Neuronal stem cell (in vitro differentiated cells): ENCODE data around the gene SANBR.

Experiments used
- DNase-seq: peaks from one replicate; pipeline ENCODE4 v3.0.0-alpha.2; 2013; ENCODE audit warnings: low spot score
- H2AFZ ChIP-seq: one replicate; pipeline ENCODE4 v1.6.1; 2013; ENCODE audit warnings: mild to moderate bottlenecking, low read length, inconsistent platforms
- H2AK5ac ChIP-seq: 2 replicates; pipeline ENCODE4 v1.6.1; 2013; ENCODE audit warnings: low read depth, mild to moderate bottlenecking, inconsistent platforms, low read length, moderate library complexity, mixed read lengths
- H2BK120ac ChIP-seq: 2 replicates; pipeline ENCODE4 v1.6.1; 2013; ENCODE audit warnings: low read depth, mild to moderate bottlenecking, inconsistent platforms, low read length, moderate library complexity, mixed read lengths
- H2BK12ac ChIP-seq: one replicate; pipeline ENCODE4 v1.6.1; 2013; ENCODE audit warnings: low read length, inconsistent platforms
- H2BK15ac ChIP-seq: 2 replicates; pipeline ENCODE4 v1.6.1; 2013; ENCODE audit warnings: mild to moderate bottlenecking, low read length, inconsistent platforms, mixed read lengths
- H2BK5ac ChIP-seq: one replicate; pipeline ENCODE4 v1.6.1; 2013; ENCODE audit warnings: inconsistent platforms, mild to moderate bottlenecking, low read length, moderate library complexity
- H3K14ac ChIP-seq: one replicate; pipeline ENCODE4 v1.6.1; 2013; ENCODE audit warnings: low read length, inconsistent platforms
- H3K18ac ChIP-seq: 2 replicates; pipeline ENCODE4 v1.6.1; 2013; ENCODE audit warnings: low read length, inconsistent platforms
- H3K23ac ChIP-seq: 2 replicates; pipeline ENCODE4 v1.6.1; 2013; ENCODE audit warnings: low read depth, mild to moderate bottlenecking, mixed read lengths, low read length, inconsistent platforms; ENCODE audit not compliant: poor library complexity
- H3K27ac ChIP-seq: replicated peaks from 3 replicates; pipeline ENCODE4 v1.5.1; 2013; ENCODE audit warnings: low read length, inconsistent platforms
- H3K27me3 ChIP-seq, 3 experiments: 2 replicates each; pipeline ENCODE4 v1.6.1; 2013; ENCODE audit warnings: low read length in 3 of 3, mild to moderate bottlenecking in 2 of 3, inconsistent platforms in 1 of 3, low read depth in 1 of 3, mixed read lengths in 1 of 3, moderate library complexity in 1 of 3; ENCODE audit not compliant: control insufficient read depth in 3 of 3, insufficient read depth in 3 of 3
- H3K36me3 ChIP-seq, 2 donors: replicated peaks in 1 of 2; 2 replicates each; pipeline ENCODE4 v1.6.1; 2013; ENCODE audit warnings: low read length in 2 of 2; ENCODE audit not compliant: control insufficient read depth in 2 of 2, insufficient read depth in 2 of 2
- H3K4ac ChIP-seq: 2 replicates; pipeline ENCODE4 v1.6.1; 2013; ENCODE audit warnings: inconsistent platforms, mild to moderate bottlenecking, low read length, moderate library complexity
- H3K4me1 ChIP-seq, 2 donors: 1 replicate in 1 of 2; 2 replicates in 1 of 2; pipeline ENCODE4 v1.6.1; 2013; ENCODE audit warnings: low read length in 2 of 2, low read depth in 1 of 2; ENCODE audit not compliant: control insufficient read depth in 2 of 2, insufficient read depth in 1 of 2
- H3K4me2 ChIP-seq: one replicate; pipeline ENCODE4 v1.6.1; 2013; ENCODE audit warnings: mild to moderate bottlenecking, low read length, inconsistent platforms; ENCODE audit not compliant: insufficient read depth, poor library complexity, severe bottlenecking
- H3K4me3 ChIP-seq, 2 donors: 2 replicates each; pipeline ENCODE4 v1.5.1; 2013; ENCODE audit warnings: low read length in 2 of 2, mild to moderate bottlenecking in 2 of 2, inconsistent platforms in 1 of 2, moderate library complexity in 1 of 2
- H3K79me1 ChIP-seq: one replicate; pipeline ENCODE4 v1.6.1; 2013; ENCODE audit warnings: low read depth, mild to moderate bottlenecking, inconsistent platforms, low read length, moderate library complexity
- H3K9ac ChIP-seq: one replicate; pipeline ENCODE4 v1.6.1; 2013; ENCODE audit warnings: mild to moderate bottlenecking, low read depth, low read length, inconsistent platforms; ENCODE audit not compliant: poor library complexity
- H3K9me3 ChIP-seq, 2 donors: replicated peaks in 1 of 2; 2 replicates each; pipeline versions ENCODE3 to v1.6.1; 2013; ENCODE audit warnings: low read length in 2 of 2, mild to moderate bottlenecking in 2 of 2, inconsistent platforms in 1 of 2, low read depth in 1 of 2, mixed read lengths in 1 of 2, moderate library complexity in 1 of 2; ENCODE audit not compliant: control insufficient read depth in 2 of 2, insufficient read depth in 1 of 2
- H4K8ac ChIP-seq: one replicate; pipeline ENCODE4 v1.6.1; 2013; ENCODE audit warnings: low read depth, mild to moderate bottlenecking, inconsistent platforms, low read length, moderate library complexity
- H4K91ac ChIP-seq: one replicate; pipeline ENCODE4 v1.6.1; 2013; ENCODE audit warnings: low read length, low read depth, mild to moderate bottlenecking, inconsistent platforms; ENCODE audit not compliant: poor library complexity
- WGBS, 2 donors: extraction: QIAGEN DNeasy Blood & Tissue Kit; methylation state at CpG; one replicate each; pipeline ENCODE4 v1.1.7; 2013; ENCODE audit warnings: missing lambda C conversion rate in 2 of 2, mixed read lengths in 1 of 2; ENCODE audit not compliant: insufficient read length in 2 of 2, insufficient replicate concordance in 1 of 2; ENCODE audit errors: extremely low coverage in 2 of 2; 5-methylcytosine and 5-hydroxymethylcytosine counted together

Gene SANBR

GRCh38 chr2:61017003-61017555 lies 48.6 kb upstream of the SANBR start:
- peak overlapping the region; percentile 95 for H3K27ac ChIP-seq
- H2BK120ac ChIP-seq = no peak overlapping the region
- H2BK5ac ChIP-seq = peak overlapping the region; percentile 99
- peak overlapping the region; percentile 85 for H3K18ac ChIP-seq
- H3K4ac ChIP-seq = no peak overlapping the region
- peaks cover 4 to 18% of the 10 kb centered on the region in 2 donors for H3K36me3 ChIP-seq
- no peaks in the 10 kb centered on the region for H3K27me3 ChIP-seq
- H3K9me3 ChIP-seq = peaks cover 0 to under 1% of the 10 kb centered on the region in 2 donors
- H3K4me3 ChIP-seq = peak overlapping the region; percentile 80 to 90
- peaks cover 0 to 2% of the 10 kb centered on the region in 2 donors for H3K4me1 ChIP-seq
- WGBS, 2 donors = no CpG with 5 or more reads among the region's 27 CpGs
- peak overlapping the region; percentile 31 for H3K14ac ChIP-seq
- H3K4me2 ChIP-seq = peak overlapping the region; percentile 94
- peak overlapping the region; percentile 78 for H3K9ac ChIP-seq
- H2BK12ac ChIP-seq = no peak overlapping the region
- no peak overlapping the region for H2BK15ac ChIP-seq
- H2AFZ ChIP-seq = peak overlapping the region; percentile 89
- H3K79me1 ChIP-seq = peaks cover 6% of the 10 kb centered on the region
- no peak overlapping the region for H2AK5ac ChIP-seq
- H4K91ac ChIP-seq = no peak overlapping the region
- peak overlapping the region; percentile 81 for H3K23ac ChIP-seq
- no peak overlapping the region for H4K8ac ChIP-seq
- DNase-seq = no peak

- Histone ChIP-seq H3K9me3 (peaks cover 0 to 7% of the 10 kb centered on the region in 2 donors), H3K4me1 (peaks cover 0 to 2% of the 10 kb centered on the region in 2 donors), H2BK15ac (peak within 1 kb of the TSS; percentile 72), H3K27me3 (no peaks in the 10 kb centered on the region), H3K36me3 (peaks cover 4 to 24% of the 10 kb centered on the region in 2 donors), H3K14ac (peak within 1 kb of the TSS; percentile 31), H2AFZ (peak within 1 kb of the TSS; percentile 89), H3K27ac (peak within 1 kb of the TSS; percentile 95), H3K4ac (no peak within 1 kb of the TSS), H2AK5ac (no peak within 1 kb of the TSS), H2BK120ac (no peak within 1 kb of the TSS), H3K23ac (peak within 1 kb of the TSS; percentile 81), H2BK12ac (no peak within 1 kb of the TSS), H2BK5ac (peak within 1 kb of the TSS; percentile 99), H3K18ac (peak within 1 kb of the TSS; percentile 90), H4K8ac (no peak within 1 kb of the TSS), H3K79me1 (peaks cover 6% of the 10 kb centered on the region), H3K4me2 (peak within 1 kb of the TSS; percentile 94), H4K91ac (no peak within 1 kb of the TSS), H3K9ac (peak within 1 kb of the TSS; percentile 78), H3K4me3 (peak within 1 kb of the TSS; percentile 80 to 90)
- DNase-seq = peak; percentile 65
- WGBS, 2 donors = no CpG with 5 or more reads among the region's 39 CpGs
Observed at GRCh38 chr2:61017556-61018317, 47.9 kb upstream of the SANBR start, which contains the start of the genes PEX13 and PUS10. Gene PEX13 (plus strand): TSS chr2:61017720. CDS start chr2:61017760, 40 bp downstream. Gene PUS10 (minus strand): TSS chr2:61018255. CDS start chr2:61011890, 6,365 bp downstream.

- Histone ChIP-seq H3K4me2 (peak overlapping the region; percentile 94), H3K27ac (peak overlapping the region; percentile 95), H3K4me1 (peaks cover 0 to 2% of the 10 kb centered on the region in 2 donors), H2BK12ac (no peak overlapping the region), H4K8ac (no peak overlapping the region), H3K18ac (no peak overlapping the region), H4K91ac (no peak overlapping the region), H2BK120ac (no peak overlapping the region), H3K79me1 (peaks cover 6% of the 10 kb centered on the region), H2BK15ac (no peak overlapping the region), H2AK5ac (no peak overlapping the region), H3K27me3 (no peaks in the 10 kb centered on the region), H3K4me3 (peak overlapping the region; percentile 80 to 90), H3K23ac (no peak overlapping the region), H3K4ac (no peak overlapping the region), H3K9me3 (peaks cover 0 to 8% of the 10 kb centered on the region in 2 donors), H3K9ac (peak overlapping the region; percentile 78), H3K36me3 (peaks cover 4 to 30% of the 10 kb centered on the region in 2 donors), H3K14ac (no peak overlapping the region), H2AFZ (peak overlapping the region; percentile 89), H2BK5ac (peak overlapping the region; percentile 99)
- no peak for DNase-seq
- WGBS, 2 donors = no CpG with 5 or more reads among the region's 7 CpGs
Observed at GRCh38 chr2:61018318-61018755, 47.3 kb upstream of the SANBR start.

GRCh38 chr2:61018798-61019197 lies 46.9 kb upstream of the SANBR start:
- Histone ChIP-seq H3K9ac (no peak overlapping the region), H3K27me3 (no peaks in the 10 kb centered on the region), H2AFZ (no peak overlapping the region), H3K4me1 (peaks cover 0 to 2% of the 10 kb centered on the region in 2 donors), H2BK15ac (no peak overlapping the region), H2BK120ac (no peak overlapping the region), H4K8ac (no peak overlapping the region), H3K27ac (no peak overlapping the region), H3K79me1 (peaks cover 8% of the 10 kb centered on the region), H3K4ac (no peak overlapping the region), H3K4me2 (no peak overlapping the region), H3K4me3 (peak overlapping the region in 1 of 2 donors; percentile 80), H2AK5ac (no peak overlapping the region), H3K9me3 (peaks cover 0 to 8% of the 10 kb centered on the region in 2 donors), H3K23ac (no peak overlapping the region), H3K36me3 (peaks cover 4 to 35% of the 10 kb centered on the region in 2 donors), H3K14ac (no peak overlapping the region), H2BK5ac (no peak overlapping the region), H4K91ac (no peak overlapping the region), H2BK12ac (no peak overlapping the region), H3K18ac (no peak overlapping the region)
- WGBS, 2 donors = no CpG with 5 or more reads among the region's 6 CpGs
- DNase-seq = no peak
